ENCODE results near the gene JMJD6.
A peak's percentile ranks its signal among the peaks of the same experiment; 100 is the strongest.

JMJD6 gene

DNA sequence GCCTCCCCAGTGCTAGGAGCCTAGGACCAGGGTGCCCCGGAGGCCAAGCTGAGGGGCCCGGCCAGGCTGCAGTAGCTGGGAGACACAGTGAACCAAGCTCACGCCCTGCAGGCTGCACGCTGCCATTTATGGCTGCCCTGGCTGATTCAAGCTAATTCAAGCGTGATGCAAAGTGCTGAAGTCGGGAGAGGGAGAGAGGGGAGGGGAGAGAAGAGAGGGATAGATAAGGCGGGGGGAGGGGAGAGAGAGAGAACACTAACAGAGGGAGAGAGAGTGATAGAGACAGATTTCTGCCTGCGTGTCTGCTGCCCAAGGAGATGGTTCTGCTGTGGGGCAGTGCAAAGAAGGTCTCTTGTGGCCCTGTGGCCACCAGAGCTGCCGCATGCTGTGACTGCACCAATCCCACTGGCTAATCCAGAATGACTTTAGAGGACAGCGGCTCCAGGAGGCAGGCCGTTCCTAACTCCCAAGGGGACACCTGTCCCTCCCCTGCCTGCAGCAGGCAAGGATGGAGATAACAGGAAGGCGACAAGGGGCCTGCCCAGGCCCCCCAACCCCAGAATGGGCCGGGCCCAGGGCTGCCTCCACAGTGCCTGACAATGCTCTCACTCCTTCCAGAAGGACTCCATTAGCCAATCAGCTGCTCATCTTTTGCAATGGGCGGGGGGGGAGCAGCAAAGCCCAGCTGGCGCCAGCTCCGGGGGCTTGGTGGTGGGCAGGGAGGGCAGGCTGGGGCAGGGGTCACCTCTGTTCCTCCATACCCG lies 28.5 kb downstream of the JMJD6 start:
- DNase-seq = no peak

GRCh38 chr17:76696763-76697701 lies 29.4 kb downstream of the JMJD6 start:
- DNase-seq = no peak

DNA sequence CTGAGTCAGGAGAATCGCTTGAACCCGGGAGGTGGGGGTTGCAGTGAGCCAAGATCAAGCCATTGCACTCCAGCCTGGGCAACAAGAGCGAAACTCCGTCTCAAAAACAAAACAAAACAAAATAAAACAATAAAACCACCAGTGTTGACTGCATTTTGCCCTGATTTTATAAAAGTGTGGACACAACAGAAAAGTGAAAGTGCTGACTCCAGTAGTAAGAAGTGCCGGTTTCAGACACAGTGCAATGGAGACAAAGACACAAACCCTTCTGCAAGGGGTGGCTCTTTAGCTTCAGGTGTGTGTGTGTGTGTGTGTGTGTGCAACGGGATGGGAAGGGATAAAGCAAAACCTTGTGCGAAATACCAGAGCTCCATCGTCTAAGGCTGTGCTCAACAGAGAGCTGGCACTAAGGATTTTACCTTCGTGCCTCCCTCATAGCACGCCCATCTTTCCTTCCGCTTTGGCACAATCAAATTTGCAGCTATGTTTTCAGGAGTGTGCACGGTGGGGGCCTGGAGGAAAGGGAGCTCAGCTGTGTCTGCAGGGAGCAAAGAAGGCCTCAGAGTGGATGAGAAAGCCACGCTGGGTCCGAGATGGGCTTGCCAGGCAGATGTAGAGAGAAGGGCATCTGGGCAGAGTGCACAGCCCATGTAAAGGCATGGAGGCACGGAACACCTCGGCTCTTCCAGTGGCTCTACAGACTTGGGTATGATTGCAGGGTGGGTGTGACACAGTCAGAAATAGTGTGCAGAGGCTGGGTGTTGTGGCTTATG lies 31.2 kb downstream of the JMJD6 start:
- DNase-seq = no peak

- no peak for DNase-seq
These were observed 34.8 kb downstream of the JMJD6 start for GRCh38 chr17:76691379-76692191.

DNA sequence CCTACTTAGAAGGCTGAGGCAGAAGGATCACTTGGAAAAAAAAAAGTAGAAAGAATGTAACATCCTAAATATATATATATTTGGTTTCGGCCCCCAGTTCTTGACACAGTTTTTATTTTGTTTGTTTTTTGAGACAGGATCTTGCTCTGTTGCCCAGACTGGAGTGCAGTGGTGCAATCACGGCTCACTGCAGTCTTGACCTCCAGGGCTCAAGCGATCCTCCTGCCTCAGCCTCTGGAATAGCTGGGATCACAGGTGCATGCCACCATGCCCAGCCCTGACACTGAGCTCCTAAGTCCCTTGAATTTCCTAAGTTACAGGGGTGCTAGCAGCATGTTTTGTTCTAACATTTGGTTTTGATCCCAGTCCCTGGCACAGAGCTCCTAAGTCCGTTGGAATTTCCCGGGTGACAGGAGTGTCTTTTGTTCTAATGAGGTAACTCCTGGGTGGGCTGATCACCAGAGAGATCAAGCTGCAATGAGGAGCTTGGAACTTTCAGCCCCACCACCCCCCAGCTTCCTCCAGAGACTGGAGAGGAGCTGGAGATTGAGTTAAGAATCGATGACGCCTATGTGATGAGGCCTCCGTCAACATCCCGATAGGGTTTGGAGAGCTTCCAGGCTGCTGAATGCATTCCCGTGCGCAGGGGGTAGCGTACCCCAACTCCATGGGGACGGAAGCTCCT lies 35.7 kb downstream of the JMJD6 start:
- DNase-seq = no peak

GRCh38 chr17:76689859-76690258 lies 36.5 kb downstream of the JMJD6 start:
- no peak for DNase-seq

- DNase-seq = no peak
These were observed 38.2 kb downstream of the JMJD6 start for GRCh38 chr17:76688165-76688622.

GRCh38 chr17:76687298-76688164 lies 38.9 kb downstream of the JMJD6 start:
- DNase-seq = no peak

DNA sequence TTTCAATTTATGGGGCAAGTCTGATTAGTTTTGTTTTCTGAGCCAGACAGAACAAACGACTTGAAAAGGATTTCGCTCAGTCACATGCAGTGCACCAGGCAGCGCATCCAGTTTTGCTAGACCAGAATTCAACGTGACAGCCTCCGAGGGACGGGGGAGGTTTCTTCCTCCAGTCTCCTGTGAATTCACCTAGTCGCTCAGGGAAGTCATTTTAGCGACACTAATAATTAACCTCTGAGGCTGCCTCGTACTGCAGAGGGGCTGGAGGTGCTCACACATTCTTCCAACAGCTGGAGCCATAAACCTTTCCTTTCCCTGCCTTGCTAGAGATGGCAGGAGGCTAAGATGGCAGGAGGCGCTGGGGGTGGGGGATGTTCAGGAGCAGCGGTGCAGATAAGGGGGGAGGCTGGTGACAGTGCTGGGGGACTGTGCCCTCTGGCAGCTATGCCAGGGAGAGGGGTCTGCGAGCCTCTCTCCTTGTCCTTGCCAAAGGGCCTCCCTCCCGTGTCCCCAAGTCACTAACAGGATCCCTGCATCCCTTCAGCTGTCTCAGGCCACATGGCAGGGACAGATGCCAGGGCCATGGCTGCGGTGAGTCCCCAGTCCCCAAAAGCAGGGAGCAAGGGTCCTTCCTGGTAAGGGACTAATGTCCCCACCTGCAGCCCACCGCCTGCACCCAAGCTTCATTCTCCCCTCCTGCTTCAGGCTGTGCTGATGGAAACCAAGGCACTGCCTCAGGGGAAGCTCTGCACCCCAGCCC lies 39.7 kb downstream of the JMJD6 start:
- no peak for DNase-seq

- DNase-seq = no peak
These were observed 40.6 kb downstream of the JMJD6 start for GRCh38 chr17:76685846-76686245.

- no peak for DNase-seq
These were observed 41.0 kb downstream of the JMJD6 start for GRCh38 chr17:76685366-76685765.

DNA sequence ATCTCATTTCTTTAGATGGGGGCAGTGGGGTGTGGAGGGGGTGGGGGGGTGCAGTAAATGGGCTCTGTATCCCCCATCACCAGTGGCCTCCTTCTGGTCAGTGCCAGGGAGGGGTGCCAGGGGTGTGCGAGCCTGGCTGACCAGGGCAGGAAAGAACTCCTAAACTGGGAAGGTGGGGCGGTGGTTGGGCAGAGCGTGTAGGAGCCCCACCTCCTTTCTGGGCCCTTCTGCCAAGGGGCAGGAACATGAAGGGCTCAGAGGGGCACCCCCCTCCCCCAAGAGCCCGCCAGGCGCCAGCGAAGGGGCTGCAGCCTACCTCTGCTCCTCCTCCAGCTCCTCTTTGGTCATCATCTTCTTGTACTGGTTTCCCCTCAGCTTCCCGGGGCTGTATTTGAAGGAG lies 41.6 kb downstream of the JMJD6 start:
- DNase-seq = no peak

- no peak for DNase-seq
These were observed 42.3 kb downstream of the JMJD6 start for GRCh38 chr17:76683921-76684745.

DNA sequence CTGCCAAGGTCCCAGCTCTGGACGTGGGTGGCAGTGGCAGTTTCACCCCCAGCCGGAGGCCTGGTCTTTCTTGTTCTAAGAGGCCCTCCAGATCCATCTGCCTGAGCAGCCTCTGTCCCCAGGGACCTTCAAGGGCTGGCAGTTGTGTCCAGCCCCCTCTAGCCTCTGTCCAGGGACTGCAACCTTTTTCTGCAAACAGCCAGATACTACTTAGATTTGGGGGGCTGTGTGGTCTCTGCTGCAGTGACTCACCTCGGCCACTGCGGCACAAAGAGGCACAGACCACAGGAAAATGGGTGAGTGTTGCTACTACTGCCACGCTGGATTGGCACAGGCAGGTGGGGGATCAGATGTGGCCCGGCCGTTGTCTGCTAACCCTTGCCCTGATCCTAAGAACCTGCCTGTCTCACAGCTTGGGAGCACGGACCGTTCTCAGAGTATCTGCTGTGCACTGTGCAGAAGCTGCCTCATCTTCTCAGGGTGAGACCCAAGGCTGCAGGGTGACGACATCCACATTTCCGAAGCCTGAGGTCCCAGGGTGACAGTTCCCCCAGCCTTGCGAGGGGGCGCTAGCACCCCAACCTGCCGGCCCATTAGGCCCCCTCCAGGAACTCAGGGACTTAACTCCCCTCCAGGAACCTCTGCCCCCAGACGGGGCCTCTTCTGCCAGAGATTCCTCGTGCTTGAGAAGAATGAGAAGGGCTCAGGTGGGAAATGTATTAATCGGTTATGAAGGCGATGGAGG lies 43.2 kb downstream of the JMJD6 start:
- DNase-seq = no peak

- DNase-seq = no peak
These were observed 44.1 kb downstream of the JMJD6 start for GRCh38 chr17:76682296-76682695.

- DNase-seq = peak; percentile 52 to 64
These were observed 44.9 kb downstream of the JMJD6 start for GRCh38 chr17:76681222-76682137.

GRCh38 chr17:76679239-76679638 lies 47.2 kb downstream of the JMJD6 start:
- DNase-seq = no peak
